SK-N-SH (cell line): ENCODE results near the gene ARL8A. TPM values are rescaled to one million over a fixed set of nuclear protein-coding genes. Genes with fewer than 3 reads are reported as not detected.

Experiments used
- CTCF ChIA-PET: fragments of 300-600, 350-600 bp; formaldehyde crosslinking; extraction: SDS; loops from one replicate; lab custom pipeline; 2021; lab: Yijun Ruan, JAX
- POLR2A ChIA-PET: fragments of 350-600 bp; sonication (Branson Sonifier 250); formaldehyde crosslinking; extraction: SDS; loops from one replicate; lab custom pipeline; 2020; ENCODE audit warnings: antibody characterized with exemption, inconsistent platforms; lab: Yijun Ruan, JAX
- DNase-seq: peaks from one replicate; pipeline ENCODE4 v3.0.0; 2012
- H2AFZ ChIP-seq: fragments of 200-600 bp; sonication (generic); 2 replicates; pipeline ENCODE4 v1.8.1; 2016; ENCODE audit warnings: antibody characterized with exemption, mild to moderate bottlenecking, low read depth
- H3F3A ChIP-seq: fragments of 200-600 bp; sonication (generic); replicated peaks from 2 replicates; pipeline ENCODE3; 2016; ENCODE audit warnings: antibody characterized with exemption, mild to moderate bottlenecking; ENCODE audit not compliant: insufficient read depth
- H3K27ac ChIP-seq, 2 experiments: fragments of 200-500 bp in 1 of 2; fragments of 200-600 bp in 1 of 2; sonication (Bioruptor generic) in 1 of 2; sonication (generic), shearing (Covaris generic) in 1 of 2; 2 replicates each; pipeline versions ENCODE4 v1.5.1 to v1.6.1; 2014 to 2016; ENCODE audit warnings: low read depth in 2 of 2, inconsistent platforms in 1 of 2, low read length in 1 of 2, mild to moderate bottlenecking in 1 of 2, mixed read lengths in 1 of 2
- H3K27me3 ChIP-seq: fragments of 200-600 bp; sonication (generic), shearing (Covaris generic); 2 replicates; pipeline ENCODE4 v1.6.1; 2016; ENCODE audit warnings: mixed run types; ENCODE audit not compliant: insufficient read depth
- H3K36me3 ChIP-seq, 2 experiments: fragments of 200-500 bp in 1 of 2; fragments of 200-600 bp in 1 of 2; sonication (Bioruptor generic) in 1 of 2; sonication (generic) in 1 of 2; replicated peaks in 1 of 2; 2 replicates each; pipeline versions ENCODE3 to v1.5.1; 2014 to 2016; ENCODE audit warnings: low read length in 1 of 2, mild to moderate bottlenecking in 1 of 2; ENCODE audit not compliant: insufficient read depth in 2 of 2, control insufficient read depth in 1 of 2
- H3K4me1 ChIP-seq, 2 experiments: fragments of 200-500 bp in 1 of 2; fragments of 200-600 bp in 1 of 2; sonication (Bioruptor generic) in 1 of 2; sonication (generic), shearing (Covaris generic) in 1 of 2; 2 replicates each; pipeline versions ENCODE4 v1.5.1 to v1.6.1; 2014 to 2016; ENCODE audit warnings: low read depth in 1 of 2, low read length in 1 of 2, mixed run types in 1 of 2; ENCODE audit not compliant: insufficient read depth in 2 of 2, control insufficient read depth in 1 of 2
- H3K4me2 ChIP-seq: fragments of 200-600 bp; sonication (generic), shearing (Covaris generic); 2 replicates; pipeline ENCODE4 v1.6.1; 2017; ENCODE audit warnings: mixed run types
- H3K4me3 ChIP-seq, 2 experiments: fragments of 200-500 bp in 1 of 2; fragments of 200-600 bp in 1 of 2; sonication (Bioruptor generic) in 1 of 2; sonication (generic), shearing (Covaris generic) in 1 of 2; 2 replicates each; pipeline versions ENCODE4 v1.5.1 to v1.8.1; 2014 to 2016; ENCODE audit warnings: low read depth in 2 of 2, inconsistent platforms in 1 of 2, low read length in 1 of 2, mild to moderate bottlenecking in 1 of 2, mixed read lengths in 1 of 2, moderate library complexity in 1 of 2
- H3K79me2 ChIP-seq: fragments of 200-600 bp; sonication (generic); 2 replicates; pipeline ENCODE4 v1.8.1; 2017; ENCODE audit warnings: mild to moderate bottlenecking; ENCODE audit not compliant: insufficient read depth
- H3K9ac ChIP-seq: fragments of 200-600 bp; sonication (generic); 2 replicates; pipeline ENCODE4 v1.6.1; 2017; ENCODE audit warnings: mixed run types
- H3K9me2 ChIP-seq: fragments of 200-600 bp; sonication (generic); 2 replicates; pipeline ENCODE4 v1.6.1; 2017; ENCODE audit warnings: mixed run types
- H3K9me3 ChIP-seq: fragments of 200-600 bp; sonication (generic); 2 replicates; pipeline ENCODE4 v1.6.1; 2017; ENCODE audit warnings: mixed run types, mild to moderate bottlenecking, moderate library complexity
- H4K20me1 ChIP-seq: fragments of 200-600 bp; sonication (generic); 2 replicates; pipeline ENCODE4 v1.6.1; 2017; ENCODE audit warnings: mild to moderate bottlenecking, mixed run types; ENCODE audit not compliant: insufficient read depth
- EP300 ChIP-seq, 2 experiments: IDR thresholded peaks; 2 replicates each; pipeline versions ENCODE4 v1.4.0 to v1.6.1; 2012; ENCODE audit warnings: borderline replicate concordance in 1 of 2, low read depth in 1 of 2, low read length in 1 of 2
- GABPA ChIP-seq: IDR thresholded peaks from 2 replicates; pipeline ENCODE4 v1.4.0; 2012; ENCODE audit warnings: low read depth, mild to moderate bottlenecking
- GATA2 ChIP-seq: sonication (generic); formaldehyde crosslinking; IDR thresholded peaks from 2 replicates; pipeline ENCODE4 v1.5.0; 2020; ENCODE audit warnings: mild to moderate bottlenecking, missing genetic modification reagents
- JUND ChIP-seq: IDR thresholded peaks from 2 replicates; pipeline ENCODE4 v1.4.0; 2012
- NFIC ChIP-seq: IDR thresholded peaks from 2 replicates; pipeline ENCODE4 v1.4.0; 2012; ENCODE audit warnings: borderline replicate concordance
- POLR2AphosphoS5 ChIP-seq: IDR thresholded peaks from 2 replicates; pipeline ENCODE4 v1.6.1; 2012; ENCODE audit warnings: low read depth, low read length
- RXRA ChIP-seq: IDR thresholded peaks from 2 replicates; pipeline ENCODE4 v1.4.0; 2012; ENCODE audit warnings: low read depth, mild to moderate bottlenecking, borderline replicate concordance
- SMC3 ChIP-seq: IDR thresholded peaks from 2 replicates; pipeline ENCODE4 v1.6.1; 2012; ENCODE audit warnings: low read depth, low read length, improper control_type of control experiment
- TCF12 ChIP-seq: IDR thresholded peaks from 2 replicates; pipeline ENCODE4 v1.4.0; 2012
- WGBS: methylation state at CpG from one replicate; pipeline ENCODE4 v1.1.6; 2017; ENCODE audit warnings: low lambda C conversion rate; 5-methylcytosine and 5-hydroxymethylcytosine counted together
- polyA plus RNA-seq, 3 experiments: library from polyadenylated mRNA; depleted of rRNA; stranded (reverse); fragments of >200 nt; gene quantifications; 2 replicates each; pipeline ENCODE4 v1.2.3, GENCODE V29; 2012
- TF ChIP-seq, protein P1 (sequence below): fragments of 150-350 bp; IDR thresholded peaks from 2 replicates; pipeline ENCODE4 v1.6.1; 2017; ENCODE audit warnings: antibody characterized with exemption, low read length, low read depth, borderline replicate concordance
- TF ChIP-seq, protein P2 (sequence below): IDR thresholded peaks from 2 replicates; pipeline ENCODE4; 2012
- TF ChIP-seq, protein P3 (sequence below): IDR thresholded peaks from 2 replicates; pipeline ENCODE4 v1.4.0; 2012; ENCODE audit warnings: low read depth

Gene ARL8A
- polyA plus RNA-seq, 1 of the 3 experiments (the other 2 are of a cell fraction): 66.9 TPM

- 91% methylated on average over 7 of the region's 26 CpGs for WGBS
- TF ChIP-seq, protein P1, sequence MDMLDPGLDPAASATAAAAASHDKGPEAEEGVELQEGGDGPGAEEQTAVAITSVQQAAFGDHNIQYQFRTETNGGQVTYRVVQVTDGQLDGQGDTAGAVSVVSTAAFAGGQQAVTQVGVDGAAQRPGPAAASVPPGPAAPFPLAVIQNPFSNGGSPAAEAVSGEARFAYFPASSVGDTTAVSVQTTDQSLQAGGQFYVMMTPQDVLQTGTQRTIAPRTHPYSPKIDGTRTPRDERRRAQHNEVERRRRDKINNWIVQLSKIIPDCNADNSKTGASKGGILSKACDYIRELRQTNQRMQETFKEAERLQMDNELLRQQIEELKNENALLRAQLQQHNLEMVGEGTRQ: no peak
- no peak for TF ChIP-seq RXRA
- no peak for TF ChIP-seq SMC3
- TF ChIP-seq, protein P2, sequence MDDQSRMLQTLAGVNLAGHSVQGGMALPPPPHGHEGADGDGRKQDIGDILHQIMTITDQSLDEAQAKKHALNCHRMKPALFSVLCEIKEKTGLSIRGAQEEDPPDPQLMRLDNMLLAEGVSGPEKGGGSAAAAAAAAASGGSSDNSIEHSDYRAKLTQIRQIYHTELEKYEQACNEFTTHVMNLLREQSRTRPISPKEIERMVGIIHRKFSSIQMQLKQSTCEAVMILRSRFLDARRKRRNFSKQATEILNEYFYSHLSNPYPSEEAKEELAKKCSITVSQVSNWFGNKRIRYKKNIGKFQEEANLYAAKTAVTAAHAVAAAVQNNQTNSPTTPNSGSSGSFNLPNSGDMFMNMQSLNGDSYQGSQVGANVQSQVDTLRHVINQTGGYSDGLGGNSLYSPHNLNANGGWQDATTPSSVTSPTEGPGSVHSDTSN: no peak
- TF ChIP-seq NFIC: no peak
- TF ChIP-seq EP300 (IDR thresholded peaks at IDR 0.05; ENCODE audit: borderline replicate concordance in 1 of 2, low read depth in 1 of 2, low read length in 1 of 2): no peak
- Histone ChIP-seq H3K27ac (no peak overlapping the region), H3K27me3 (no peaks in the 10 kb centered on the region), H4K20me1 (no peaks in the 10 kb centered on the region), H3K9me2 (no peaks in the 10 kb centered on the region), H3K9me3 (no peaks in the 10 kb centered on the region), H3K36me3 (peaks cover 0 to 9% of the 10 kb centered on the region in 2 experiments), H3K79me2 (no peaks in the 10 kb centered on the region), H2AFZ (no peak overlapping the region), H3K4me3 (no peak overlapping the region), H3K4me1 (peaks cover 0 to 10% of the 10 kb centered on the region in 2 experiments; a peak in 1 of 4 replicates), H3K9ac (no peak overlapping the region), H3F3A (peaks cover 3% of the 10 kb centered on the region), H3K4me2 (no peak overlapping the region)
- ChIA-PET CTCF (interaction anchor here (1.4 to 12.0 kb wide), 5 partner anchors 7 to 122 kb away, joined by 3 to 411 read pairs (median 5); partner anchors contain the start of genes ELF3 and GPR37L1), POLR2A (no interaction called here)
- DNase-seq: no peak
These were observed 16.5 kb downstream of the ARL8A start for GRCh38 chr1:202127836-202128622.

DNA sequence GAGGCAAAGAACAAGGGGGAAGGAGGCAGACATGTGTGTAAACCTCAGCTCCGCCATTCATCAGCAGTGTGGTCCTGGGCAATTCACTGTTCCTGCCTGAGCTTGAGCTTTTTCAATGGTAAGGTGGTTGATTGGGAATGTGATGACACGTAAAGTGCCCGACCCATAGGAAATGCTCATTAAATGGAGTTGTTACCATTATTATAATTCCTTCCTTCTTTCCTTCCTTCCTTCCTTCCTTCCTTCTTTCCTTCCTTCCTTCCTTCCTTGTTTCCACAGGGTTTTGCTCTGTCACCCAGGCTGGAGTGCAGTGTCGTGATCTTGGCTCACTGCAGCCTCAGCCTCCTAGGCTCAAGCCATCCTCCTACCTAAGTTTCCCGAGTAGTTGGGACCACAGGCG lies 17.5 kb downstream of the ARL8A start:
- ChIA-PET CTCF (interaction anchor here (1.4 to 12.0 kb wide), 5 partner anchors 6 to 121 kb away, joined by 3 to 411 read pairs (median 5); partner anchors contain the start of genes ELF3 and GPR37L1), POLR2A (no interaction called here)
- peaks cover 3% of the 10 kb centered on the region for H3F3A ChIP-seq

More for the DNA sequence above, 17.5 kb downstream of the ARL8A start:
- H3K79me2 ChIP-seq: no peaks in the 10 kb centered on the region
- H2AFZ ChIP-seq: no peak overlapping the region
- H3K27me3 ChIP-seq: no peaks in the 10 kb centered on the region
- H3K27ac ChIP-seq: no peak overlapping the region
- no peak overlapping the region for H3K4me3 ChIP-seq
- H3K9me3 ChIP-seq: no peaks in the 10 kb centered on the region
- DNase-seq: no peak
- WGBS: 96% methylated on average over 5 of the region's 6 CpGs
- no peaks in the 10 kb centered on the region for H4K20me1 ChIP-seq
- no peaks in the 10 kb centered on the region for H3K36me3 ChIP-seq
- peaks cover 0 to 17% of the 10 kb centered on the region in 2 experiments; a peak in 1 of 4 replicates for H3K4me1 ChIP-seq
- TF ChIP-seq, protein P3, sequence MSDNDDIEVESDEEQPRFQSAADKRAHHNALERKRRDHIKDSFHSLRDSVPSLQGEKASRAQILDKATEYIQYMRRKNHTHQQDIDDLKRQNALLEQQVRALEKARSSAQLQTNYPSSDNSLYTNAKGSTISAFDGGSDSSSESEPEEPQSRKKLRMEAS: no peak
- TF ChIP-seq GABPA (no peak), GATA2 (no peak), NFIC (no peak), RXRA (no peak), POLR2AphosphoS5 (no peak), JUND (no peak), TCF12 (no peak)
- TF ChIP-seq, protein P2: no peak
- TF ChIP-seq, protein P1: no peak
- no peak overlapping the region for H3K9ac ChIP-seq
- H3K4me2 ChIP-seq: no peak overlapping the region
- no peaks in the 10 kb centered on the region for H3K9me2 ChIP-seq
